ENCODE measurements around the gene IGF2. TPM values are rescaled to one million over a fixed set of nuclear protein-coding genes. Genes with fewer than 3 reads are reported as not detected.

Gene IGF2
- not detected for total RNA-seq

GRCh38 chr11:2139123-2139521 lies at the start of gene IGF2:
Gene IGF2, minus strand, starts transcription at chr11:2139389. Its CDS starts 3,866 bp downstream, at chr11:2135523.

GRCh38 chr11:2171591-2172003 lies 32.4 kb upstream of the IGF2 start, which contains the start of gene TH:
Gene TH, minus strand, starts transcription at chr11:2171815. Its CDS starts 29 bp downstream, at chr11:2171786.

GRCh38 chr11:2160736-2161259 lies 21.6 kb upstream of the IGF2 start, which contains the start of gene INS:
Gene INS, minus strand, starts transcription at chr11:2161209. Its CDS starts 238 bp downstream, at chr11:2160971.

Small RNA genes lying within 50 kb of the gene (microRNA-seq; reads per million reads assigned to microRNA genes)
- gene MIR4686 (ENCODE audit: borderline microRNAs expressed, borderline replicate concordance) = not detected
- gene MIR483 (ENCODE audit: borderline microRNAs expressed, borderline replicate concordance) = not detected

Other genes starting within 250 kb of the IGF2 start
- gene PRR33, start 247.5 kb downstream of the IGF2 start, total RNA-seq = under 1 TPM in 1 of 2 experiments, not detected in 1; 0.05 TPM
- gene TNNT3, start 219.7 kb downstream of the IGF2 start, total RNA-seq = 10 to 100 TPM; 11.3 to 11.5 TPM
- 10 to 100 TPM; 83.6 to 85.5 TPM for gene MRPL23, start 192.1 kb downstream of the IGF2 start, total RNA-seq
- gene H19, start 141.5 kb downstream of the IGF2 start, total RNA-seq = not detected
- gene INS, start 21.8 kb upstream of the IGF2 start, total RNA-seq = not detected
- not detected for gene TH, start 32.4 kb upstream of the IGF2 start, total RNA-seq
- gene ASCL2, start 131.2 kb upstream of the IGF2 start, total RNA-seq = under 1 TPM; 0.45 to 0.48 TPM
- gene C11orf21, start 162.5 kb upstream of the IGF2 start, total RNA-seq = 10 to 100 TPM; 68.0 to 71.7 TPM
- gene TSPAN32, start 162.6 kb upstream of the IGF2 start, total RNA-seq = 10 to 100 TPM; 54.7 to 59.5 TPM
- gene CD81, start 237.9 kb upstream of the IGF2 start, total RNA-seq = 100 to 1,000 TPM; 115 to 121 TPM